IPS-NIHi7 (cell line): ENCODE results near the gene TTLL12.

Experiments
- DNase-seq: peaks from one replicate; pipeline ENCODE4 v3.0.0; 2012; ENCODE audit warnings: mixed read lengths; ENCODE audit errors: extremely low spot score

The TTLL12 gene

GRCh38 chr22:43186272-43187170 lies at the start of gene TTLL12:
Gene TTLL12 (minus strand): TSS chr22:43187134. CDS start chr22:43187069, 65 bp downstream.
- DNase-seq: peak; percentile 83

- no peak for DNase-seq
Measured at GRCh38 chr22:43235445-43236409, 48.8 kb upstream of the TTLL12 start.

- no peak for DNase-seq
Measured at GRCh38 chr22:43234264-43234988, 47.5 kb upstream of the TTLL12 start.

GRCh38 chr22:43233529-43233928 lies 46.6 kb upstream of the TTLL12 start:
- no peak for DNase-seq

GRCh38 chr22:43232445-43232844 lies 45.5 kb upstream of the TTLL12 start:
- DNase-seq: no peak

- no peak for DNase-seq
Measured at GRCh38 chr22:43231724-43232034, 44.7 kb upstream of the TTLL12 start.

GRCh38 chr22:43230971-43231723 lies 44.2 kb upstream of the TTLL12 start:
- peak; percentile 89 for DNase-seq

GRCh38 chr22:43230571-43230970 lies 43.6 kb upstream of the TTLL12 start:
- DNase-seq: no peak

- no peak for DNase-seq
Measured at GRCh38 chr22:43228863-43229262, 41.9 kb upstream of the TTLL12 start.

- DNase-seq: peak; percentile 81
Measured at GRCh38 chr22:43228330-43228729, 41.4 kb upstream of the TTLL12 start.

GRCh38 chr22:43227239-43227630 lies 40.3 kb upstream of the TTLL12 start:
- no peak for DNase-seq

GRCh38 chr22:43226377-43227238 lies 39.7 kb upstream of the TTLL12 start:
- DNase-seq: peak; percentile 86

GRCh38 chr22:43225609-43226008 lies 38.7 kb upstream of the TTLL12 start:
- no peak for DNase-seq

- DNase-seq: no peak
Measured at GRCh38 chr22:43222987-43223386, 36.1 kb upstream of the TTLL12 start.

GRCh38 chr22:43222262-43222661 lies 35.3 kb upstream of the TTLL12 start:
- DNase-seq: no peak

GRCh38 chr22:43220625-43221380 lies 33.9 kb upstream of the TTLL12 start:
- no peak for DNase-seq

GRCh38 chr22:43218786-43219185 lies 31.9 kb upstream of the TTLL12 start:
- DNase-seq: no peak

- DNase-seq: peak; percentile 60
Measured at GRCh38 chr22:43217285-43218030, 30.5 kb upstream of the TTLL12 start.

- DNase-seq: no peak
Measured at GRCh38 chr22:43216738-43217137, 29.8 kb upstream of the TTLL12 start.
